D721Med (cell line): ENCODE data around the gene MOGAT3.

Source experiments
- DNase-seq: peaks from one replicate; pipeline ENCODE4 v3.0.0; 2011; ENCODE audit warnings: low spot score; ENCODE audit not compliant: insufficient read length
- FAIRE-seq: peaks from 2 replicates; lab custom pipeline; 2011; peaks lifted over from hg19 to GRCh38; lab: Jason Lieb, UNC
- TF ChIP-seq, protein P1 (sequence below): IDR thresholded peaks from 2 replicates; pipeline ENCODE4 v1.5.1; 2012; ENCODE audit warnings: mild to moderate bottlenecking, control low read depth; ENCODE audit not compliant: insufficient read depth; ENCODE audit errors: missing control alignments

Gene MOGAT3

GRCh38 chr7:101154693-101155102 is 46.1 kb downstream of the MOGAT3 start:
- FAIRE-seq (no peak), DNase-seq (no peak)
- TF ChIP-seq, protein P1, sequence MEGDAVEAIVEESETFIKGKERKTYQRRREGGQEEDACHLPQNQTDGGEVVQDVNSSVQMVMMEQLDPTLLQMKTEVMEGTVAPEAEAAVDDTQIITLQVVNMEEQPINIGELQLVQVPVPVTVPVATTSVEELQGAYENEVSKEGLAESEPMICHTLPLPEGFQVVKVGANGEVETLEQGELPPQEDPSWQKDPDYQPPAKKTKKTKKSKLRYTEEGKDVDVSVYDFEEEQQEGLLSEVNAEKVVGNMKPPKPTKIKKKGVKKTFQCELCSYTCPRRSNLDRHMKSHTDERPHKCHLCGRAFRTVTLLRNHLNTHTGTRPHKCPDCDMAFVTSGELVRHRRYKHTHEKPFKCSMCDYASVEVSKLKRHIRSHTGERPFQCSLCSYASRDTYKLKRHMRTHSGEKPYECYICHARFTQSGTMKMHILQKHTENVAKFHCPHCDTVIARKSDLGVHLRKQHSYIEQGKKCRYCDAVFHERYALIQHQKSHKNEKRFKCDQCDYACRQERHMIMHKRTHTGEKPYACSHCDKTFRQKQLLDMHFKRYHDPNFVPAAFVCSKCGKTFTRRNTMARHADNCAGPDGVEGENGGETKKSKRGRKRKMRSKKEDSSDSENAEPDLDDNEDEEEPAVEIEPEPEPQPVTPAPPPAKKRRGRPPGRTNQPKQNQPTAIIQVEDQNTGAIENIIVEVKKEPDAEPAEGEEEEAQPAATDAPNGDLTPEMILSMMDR = no peak

DNA sequence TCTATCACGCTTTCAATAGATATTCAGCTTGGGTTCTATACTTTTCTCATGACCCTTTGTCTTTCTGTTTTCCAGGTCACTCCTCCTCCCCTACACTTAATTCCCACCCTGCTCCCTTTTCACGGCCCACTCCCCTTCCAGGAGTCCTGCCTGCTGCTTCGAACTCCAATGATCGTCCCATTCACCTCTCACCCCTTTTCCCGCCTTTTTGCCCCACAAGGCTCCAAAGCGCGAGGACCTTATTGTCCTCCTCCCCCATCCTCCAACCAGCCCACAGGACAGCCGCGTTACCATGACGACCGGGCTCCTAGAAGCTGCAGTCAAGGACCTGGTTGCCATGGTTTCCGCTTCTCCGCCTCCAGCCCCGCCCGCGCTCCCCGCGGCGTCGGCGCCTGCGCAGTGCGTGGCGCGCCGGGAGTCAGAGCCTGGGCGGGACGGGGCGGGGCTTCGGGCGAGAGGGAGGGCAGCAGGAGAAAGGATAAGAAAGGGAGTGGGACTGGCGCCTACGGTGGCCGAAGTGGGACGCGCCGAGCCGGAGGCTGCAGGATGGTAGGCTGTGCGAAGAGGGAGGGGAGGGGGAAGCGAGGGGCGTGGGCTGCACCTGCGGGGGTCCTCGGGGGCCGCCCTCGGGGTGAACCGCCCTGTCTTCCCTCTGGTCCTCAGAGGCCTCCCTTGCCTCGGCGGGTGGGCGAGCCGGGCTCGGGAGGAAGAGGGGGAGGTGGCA is 46.7 kb downstream of the MOGAT3 start, which contains the start of gene AP1S1:
Gene AP1S1 (plus strand): TSS at position 508 of the 724 bp plus-strand sequence. CDS start 39 bp downstream, at position 547.
- no peak for FAIRE-seq
- TF ChIP-seq, protein P1 = no peak
- peak; percentile 99 for DNase-seq

GRCh38 chr7:101151908-101152651 is 48.8 kb downstream of the MOGAT3 start:
- FAIRE-seq (no peak), DNase-seq (no peak)
- TF ChIP-seq, protein P1 = no peak
